ENCODE data around the gene INPP5D.
"Not testable (repeated sequence)": the region's sequence is repeated elsewhere in the genome, so short reads cannot be mapped to it uniquely, and the experiment has no call there.

The INPP5D gene

DNA sequence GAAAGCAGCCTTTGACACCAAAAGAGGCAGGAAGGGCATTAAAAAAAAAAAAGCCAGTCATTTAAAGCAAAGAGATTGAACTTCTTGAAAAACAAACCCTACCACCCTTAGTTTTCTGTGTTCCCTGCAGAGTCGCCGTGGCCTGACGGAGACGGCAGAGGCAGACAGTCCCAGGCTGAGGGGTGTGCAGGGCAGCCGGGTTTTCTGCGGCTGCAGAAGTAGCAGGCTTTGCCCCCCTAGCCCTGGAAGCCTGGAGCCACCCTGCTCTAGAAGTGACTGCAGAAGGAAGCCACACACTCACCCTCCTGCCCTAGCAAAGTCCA is 2.8 kb downstream of the INPP5D start:
- no peak for ATAC-seq (ENCODE audit: low read depth)
- no peaks in the 10 kb centered on the region for H3K27me3 ChIP-seq (ENCODE audit: insufficient read depth, poor library complexity, severe bottlenecking)
- H3K36me3 ChIP-seq (ENCODE audit: low read depth), result no peaks in the 10 kb centered on the region
- H3K4me1 ChIP-seq (ENCODE audit: insufficient read depth, poor library complexity, severe bottlenecking), result peaks cover 5% of the 10 kb centered on the region
- no peak overlapping the region for H3K4me3 ChIP-seq (ENCODE audit: severe bottlenecking)
- no peaks in the 10 kb centered on the region for H3K9me3 ChIP-seq (ENCODE audit: severe bottlenecking)
- DNase-seq (ENCODE audit: low spot score), result no peak
- TF ChIP-seq, protein P1, sequence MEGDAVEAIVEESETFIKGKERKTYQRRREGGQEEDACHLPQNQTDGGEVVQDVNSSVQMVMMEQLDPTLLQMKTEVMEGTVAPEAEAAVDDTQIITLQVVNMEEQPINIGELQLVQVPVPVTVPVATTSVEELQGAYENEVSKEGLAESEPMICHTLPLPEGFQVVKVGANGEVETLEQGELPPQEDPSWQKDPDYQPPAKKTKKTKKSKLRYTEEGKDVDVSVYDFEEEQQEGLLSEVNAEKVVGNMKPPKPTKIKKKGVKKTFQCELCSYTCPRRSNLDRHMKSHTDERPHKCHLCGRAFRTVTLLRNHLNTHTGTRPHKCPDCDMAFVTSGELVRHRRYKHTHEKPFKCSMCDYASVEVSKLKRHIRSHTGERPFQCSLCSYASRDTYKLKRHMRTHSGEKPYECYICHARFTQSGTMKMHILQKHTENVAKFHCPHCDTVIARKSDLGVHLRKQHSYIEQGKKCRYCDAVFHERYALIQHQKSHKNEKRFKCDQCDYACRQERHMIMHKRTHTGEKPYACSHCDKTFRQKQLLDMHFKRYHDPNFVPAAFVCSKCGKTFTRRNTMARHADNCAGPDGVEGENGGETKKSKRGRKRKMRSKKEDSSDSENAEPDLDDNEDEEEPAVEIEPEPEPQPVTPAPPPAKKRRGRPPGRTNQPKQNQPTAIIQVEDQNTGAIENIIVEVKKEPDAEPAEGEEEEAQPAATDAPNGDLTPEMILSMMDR (IDR thresholded peaks at IDR 0.05; ENCODE audit: poor library complexity, severe bottlenecking), result no peak
- no peak overlapping the region for H3K27ac ChIP-seq (ENCODE audit: poor library complexity, severe bottlenecking)

DNA sequence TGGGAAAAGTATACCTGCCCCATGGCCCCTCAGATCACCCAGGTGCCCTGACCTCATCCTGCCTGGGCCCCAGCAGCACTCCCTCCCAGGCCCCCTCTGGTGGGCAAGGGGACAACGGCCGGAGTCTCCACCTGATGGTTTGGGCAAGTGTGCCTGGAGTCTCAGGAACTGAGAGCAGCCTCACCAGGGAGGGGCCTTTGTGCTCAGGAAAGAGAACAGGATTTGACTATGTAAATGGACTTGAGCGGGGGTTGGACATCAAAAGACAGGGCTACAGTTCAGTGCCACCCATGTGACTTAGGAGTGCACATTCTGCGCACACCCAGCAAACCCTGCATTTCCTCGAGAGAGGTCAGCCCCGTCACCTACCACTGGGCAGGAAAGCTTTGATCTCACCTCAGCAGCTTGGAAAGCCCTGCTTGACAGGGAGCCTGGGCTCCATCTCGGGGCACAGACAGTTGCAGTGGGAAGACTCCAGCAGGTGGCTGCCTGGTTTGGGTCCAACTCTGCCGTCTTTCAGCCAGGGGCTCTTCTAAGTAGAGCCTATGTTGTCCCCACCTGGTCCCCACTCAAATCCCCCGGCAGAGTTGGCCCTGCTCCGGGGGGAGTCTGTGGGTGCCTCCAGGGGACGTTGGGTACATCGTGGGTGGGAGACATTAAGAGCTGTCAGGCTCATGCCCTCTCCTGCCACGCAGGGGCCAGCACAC is 3.3 kb downstream of the INPP5D start:
- Histone ChIP-seq H3K27ac (ENCODE audit: poor library complexity, severe bottlenecking) (no peak overlapping the region), H3K4me3 (ENCODE audit: severe bottlenecking) (no peak overlapping the region), H3K9me3 (ENCODE audit: severe bottlenecking) (no peaks in the 10 kb centered on the region), H3K27me3 (ENCODE audit: insufficient read depth, poor library complexity, severe bottlenecking) (no peaks in the 10 kb centered on the region), H3K36me3 (ENCODE audit: low read depth) (no peaks in the 10 kb centered on the region), H3K4me1 (ENCODE audit: insufficient read depth, poor library complexity, severe bottlenecking) (peaks cover 5% of the 10 kb centered on the region)
- TF ChIP-seq, protein P1 (IDR thresholded peaks at IDR 0.05; ENCODE audit: poor library complexity, severe bottlenecking), result no peak
- no peak for DNase-seq (ENCODE audit: low spot score)
- ATAC-seq (ENCODE audit: low read depth), result no peak

DNA sequence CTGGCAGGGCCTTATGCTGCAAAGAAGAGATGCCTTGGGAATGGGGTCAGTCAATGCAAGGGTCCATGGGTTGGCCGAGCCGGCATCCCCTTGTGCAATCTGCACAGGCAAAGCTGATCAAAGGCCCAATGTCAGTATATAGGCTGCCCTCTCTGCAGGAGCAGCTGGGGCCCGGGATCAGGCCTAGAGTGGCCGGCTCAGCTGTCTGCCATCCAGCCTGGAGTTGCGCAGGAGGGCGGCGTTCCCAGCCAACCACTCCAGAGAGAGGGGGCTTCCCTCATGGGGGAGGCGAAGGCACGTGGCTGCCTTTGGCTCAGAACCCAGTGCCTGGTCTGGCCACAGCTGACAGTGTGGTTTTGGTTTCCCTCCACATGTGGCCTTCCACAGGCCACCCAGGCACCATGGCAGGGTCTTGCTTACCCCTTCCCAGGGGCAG is 3.9 kb downstream of the INPP5D start:
- TF ChIP-seq, protein P1 (IDR thresholded peaks at IDR 0.05; ENCODE audit: poor library complexity, severe bottlenecking), result no peak
- ATAC-seq (ENCODE audit: low read depth), result no peak
- no peak overlapping the region for H3K27ac ChIP-seq (ENCODE audit: poor library complexity, severe bottlenecking)
- H3K27me3 ChIP-seq (ENCODE audit: insufficient read depth, poor library complexity, severe bottlenecking), result no peaks in the 10 kb centered on the region
- H3K36me3 ChIP-seq (ENCODE audit: low read depth), result no peaks in the 10 kb centered on the region
- H3K4me1 ChIP-seq (ENCODE audit: insufficient read depth, poor library complexity, severe bottlenecking), result peaks cover 5% of the 10 kb centered on the region
- DNase-seq (ENCODE audit: low spot score), result no peak
- H3K4me3 ChIP-seq (ENCODE audit: severe bottlenecking), result no peak overlapping the region
- no peaks in the 10 kb centered on the region for H3K9me3 ChIP-seq (ENCODE audit: severe bottlenecking)

DNA sequence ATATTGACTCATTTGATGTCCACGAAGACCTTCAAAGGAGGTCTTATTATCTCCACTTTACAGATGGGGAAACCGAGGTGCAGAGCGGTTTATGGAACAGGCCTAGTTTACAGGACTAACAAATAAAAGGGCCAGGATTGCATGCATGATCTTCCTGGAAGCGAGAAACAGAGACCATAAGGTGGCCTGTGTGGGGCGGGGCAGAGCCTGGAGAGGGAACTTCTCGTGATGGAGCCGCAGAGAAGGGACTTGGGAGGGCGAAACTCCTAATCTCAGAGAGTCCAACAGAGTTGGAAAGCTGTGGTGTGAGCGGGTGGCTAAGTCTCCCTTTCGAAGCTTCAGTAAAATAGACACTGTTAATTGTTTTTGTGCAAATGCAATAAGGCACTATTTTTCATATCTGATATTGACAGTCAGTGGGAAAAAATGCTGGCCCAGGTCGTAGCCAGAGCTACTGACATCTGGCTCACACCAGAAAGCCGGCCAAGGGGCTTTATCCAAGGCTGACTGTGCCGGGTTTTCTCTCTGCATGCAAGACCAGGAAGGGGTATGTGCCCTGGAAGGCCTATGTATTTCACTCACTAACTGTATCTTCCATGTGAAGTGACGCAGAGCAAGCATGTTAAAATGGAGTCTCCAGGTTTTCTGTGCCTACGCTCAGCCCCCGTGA is 4.5 kb downstream of the INPP5D start:
- H3K4me3 ChIP-seq (ENCODE audit: severe bottlenecking), result no peak overlapping the region
- H3K9me3 ChIP-seq (ENCODE audit: severe bottlenecking), result no peaks in the 10 kb centered on the region
- no peak for DNase-seq (ENCODE audit: low spot score)
- ATAC-seq (ENCODE audit: low read depth), result no peak
- no peak overlapping the region for H3K27ac ChIP-seq (ENCODE audit: poor library complexity, severe bottlenecking)
- H3K27me3 ChIP-seq (ENCODE audit: insufficient read depth, poor library complexity, severe bottlenecking), result no peaks in the 10 kb centered on the region
- H3K4me1 ChIP-seq (ENCODE audit: insufficient read depth, poor library complexity, severe bottlenecking), result peaks cover 5% of the 10 kb centered on the region
- TF ChIP-seq, protein P1 (IDR thresholded peaks at IDR 0.05; ENCODE audit: poor library complexity, severe bottlenecking), result no peak
- no peaks in the 10 kb centered on the region for H3K36me3 ChIP-seq (ENCODE audit: low read depth)

DNA sequence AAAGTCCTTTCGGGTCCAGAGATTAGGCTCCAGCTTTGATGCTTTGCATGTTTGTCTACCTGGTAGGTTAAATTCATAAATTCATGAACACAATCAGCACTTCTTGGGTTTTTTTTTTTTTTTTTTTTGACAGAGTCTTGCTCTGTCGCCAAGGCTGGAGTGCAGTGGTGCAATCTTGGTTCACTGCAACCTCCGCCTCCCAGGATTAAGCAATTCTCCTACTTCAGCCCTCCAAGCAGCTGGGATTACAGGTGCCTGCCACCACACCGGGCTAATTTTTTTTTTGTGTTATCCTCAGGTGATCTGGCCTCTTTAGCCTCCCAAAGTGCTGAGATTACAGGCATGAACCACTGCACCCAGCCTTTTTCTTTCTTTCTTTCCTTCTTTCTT is 5.1 kb downstream of the INPP5D start:
- not testable (repeated sequence) for DNase-seq (ENCODE audit: low spot score); H3K9me3 ChIP-seq (ENCODE audit: severe bottlenecking); H3K27ac ChIP-seq (ENCODE audit: poor library complexity, severe bottlenecking); H3K4me1 ChIP-seq (ENCODE audit: insufficient read depth, poor library complexity, severe bottlenecking); H3K27me3 ChIP-seq (ENCODE audit: insufficient read depth, poor library complexity, severe bottlenecking); ATAC-seq (ENCODE audit: low read depth); H3K36me3 ChIP-seq (ENCODE audit: low read depth); H3K4me3 ChIP-seq (ENCODE audit: severe bottlenecking)
